Trophoblast cell (in vitro differentiated cells and primary cell): ENCODE data around the gene XYLT1.

ENCODE experiments used
- DNase-seq, 2 donors: peaks; one replicate each; pipeline ENCODE4 v3.0.0-alpha.2; 2016
- H2AFZ ChIP-seq: 2 replicates; pipeline ENCODE4 v1.6.1; 2013; ENCODE audit warnings: low read length, moderate library complexity, mild to moderate bottlenecking; ENCODE audit not compliant: insufficient read depth, poor library complexity
- H2AK5ac ChIP-seq: 2 replicates; pipeline ENCODE4 v1.6.1; 2013; ENCODE audit warnings: mild to moderate bottlenecking, low read length
- H2BK120ac ChIP-seq: 2 replicates; pipeline ENCODE4 v1.6.1; 2013; ENCODE audit warnings: low read length, mild to moderate bottlenecking, moderate library complexity; ENCODE audit not compliant: insufficient read depth, poor library complexity
- H2BK12ac ChIP-seq: 2 replicates; pipeline ENCODE4 v1.6.1; 2013; ENCODE audit warnings: mild to moderate bottlenecking, low read length, moderate library complexity
- H2BK5ac ChIP-seq: 2 replicates; pipeline ENCODE4 v1.6.1; 2013; ENCODE audit warnings: low read length, low read depth, moderate library complexity, mild to moderate bottlenecking; ENCODE audit not compliant: poor library complexity
- H3K14ac ChIP-seq: 2 replicates; pipeline ENCODE4 v1.6.1; 2013; ENCODE audit warnings: mild to moderate bottlenecking, low read length
- H3K18ac ChIP-seq: 2 replicates; pipeline ENCODE4 v1.6.1; 2013; ENCODE audit warnings: mild to moderate bottlenecking, low read length
- H3K23ac ChIP-seq: 2 replicates; pipeline ENCODE4 v1.6.1; 2013; ENCODE audit warnings: low read length
- H3K27ac ChIP-seq: 2 replicates; pipeline ENCODE4 v1.5.1; 2013; ENCODE audit warnings: low read depth, mild to moderate bottlenecking, inconsistent platforms, low read length, moderate library complexity
- H3K27me3 ChIP-seq: 2 replicates; pipeline ENCODE4 v1.6.1; 2013; ENCODE audit warnings: inconsistent platforms, mild to moderate bottlenecking, low read length, moderate library complexity; ENCODE audit not compliant: insufficient read depth
- H3K36me3 ChIP-seq, 2 experiments: 1 replicate in 1 of 2; 2 replicates in 1 of 2; pipeline ENCODE4 v1.6.1; 2013; ENCODE audit warnings: low read length in 2 of 2, mild to moderate bottlenecking in 2 of 2, moderate library complexity in 1 of 2; ENCODE audit not compliant: insufficient read depth in 2 of 2, control insufficient read depth in 1 of 2
- H3K4ac ChIP-seq: 2 replicates; pipeline ENCODE4 v1.6.1; 2013; ENCODE audit warnings: low read depth, mild to moderate bottlenecking, low read length, moderate library complexity
- H3K4me1 ChIP-seq, 2 experiments: 1 replicate in 1 of 2; 2 replicates in 1 of 2; pipeline ENCODE4 v1.6.1; 2013; ENCODE audit warnings: low read length in 2 of 2, mild to moderate bottlenecking in 2 of 2, moderate library complexity in 1 of 2; ENCODE audit not compliant: insufficient read depth in 2 of 2, control insufficient read depth in 1 of 2
- H3K4me2 ChIP-seq: 2 replicates; pipeline ENCODE4 v1.6.1; 2013; ENCODE audit warnings: inconsistent platforms, mild to moderate bottlenecking, low read length, moderate library complexity
- H3K4me3 ChIP-seq: 2 replicates; pipeline ENCODE4 v1.5.1; 2013; ENCODE audit warnings: mild to moderate bottlenecking, low read depth, low read length, inconsistent platforms
- H3K79me1 ChIP-seq: one replicate; pipeline ENCODE4 v1.6.1; 2013; ENCODE audit warnings: low read length
- H3K79me2 ChIP-seq: 2 replicates; pipeline ENCODE4 v1.6.1; 2013; ENCODE audit warnings: low read length, mild to moderate bottlenecking; ENCODE audit not compliant: control insufficient read depth, insufficient read depth, poor library complexity
- H3K9ac ChIP-seq: 2 replicates; pipeline ENCODE4 v1.6.1; 2013; ENCODE audit warnings: mild to moderate bottlenecking, low read length
- H3K9me3 ChIP-seq: 2 replicates; pipeline ENCODE4 v1.6.1; 2013; ENCODE audit warnings: low read depth, mild to moderate bottlenecking, control low read depth, inconsistent platforms, low read length; ENCODE audit not compliant: insufficient read depth
- H4K12ac ChIP-seq: 2 replicates; pipeline ENCODE4 v1.6.1; 2013; ENCODE audit warnings: low read depth, mild to moderate bottlenecking, low read length, moderate library complexity
- H4K8ac ChIP-seq: 2 replicates; pipeline ENCODE4 v1.6.1; 2013; ENCODE audit warnings: low read depth, mild to moderate bottlenecking, low read length, moderate library complexity
- H4K91ac ChIP-seq: one replicate; pipeline ENCODE4 v1.6.1; 2013; ENCODE audit warnings: low read depth, mild to moderate bottlenecking, low read length, moderate library complexity
- WGBS: extraction: QIAGEN DNeasy Blood & Tissue Kit; methylation state at CpG from one replicate; pipeline ENCODE4 v1.1.7; 2013; ENCODE audit warnings: missing lambda C conversion rate; ENCODE audit not compliant: insufficient read length, insufficient coverage; ENCODE audit errors: extremely low coverage; 5-methylcytosine and 5-hydroxymethylcytosine counted together

The XYLT1 gene

DNA sequence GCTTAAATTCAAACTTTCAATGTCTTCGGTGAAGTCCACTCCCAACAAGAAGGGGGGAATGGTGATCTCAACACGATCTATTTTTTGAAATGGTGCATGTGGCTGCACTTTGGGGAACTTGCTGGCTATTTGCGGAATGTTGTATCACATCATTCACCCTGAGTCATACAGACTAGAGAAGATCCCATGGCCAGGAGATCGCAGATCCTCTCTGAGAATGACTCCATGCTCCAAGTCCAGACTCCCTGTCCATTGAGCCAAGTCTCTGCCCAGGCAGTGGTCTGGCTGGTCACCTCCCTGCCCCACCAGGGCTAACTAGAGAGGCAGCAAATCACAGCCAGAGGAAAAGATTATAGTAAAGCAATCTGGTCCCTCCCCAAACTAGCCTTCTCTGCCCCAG is 120.6 kb downstream of the XYLT1 start:
- H3K18ac ChIP-seq, result no peak overlapping the region

DNA sequence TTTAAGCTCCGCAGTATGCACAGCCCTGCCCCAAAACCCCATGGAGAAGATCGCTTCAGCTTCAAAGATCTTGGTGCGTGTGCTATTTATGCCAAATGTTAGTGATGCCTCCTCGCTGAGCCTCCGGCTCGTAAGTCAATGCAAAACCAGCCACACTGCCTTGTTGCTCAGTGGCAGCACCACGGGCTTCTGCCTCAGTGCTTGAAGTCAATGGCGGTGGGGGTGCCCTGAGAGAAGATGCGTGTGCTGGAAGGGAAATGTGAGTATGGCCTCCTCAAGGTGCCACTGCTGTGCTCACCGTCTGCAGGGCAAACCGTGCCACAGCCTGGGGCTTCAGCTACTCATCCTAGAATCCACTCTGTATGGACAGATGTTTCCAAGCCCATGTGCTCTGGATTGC is 121.9 kb downstream of the XYLT1 start:
- Histone ChIP-seq H4K8ac (no peak overlapping the region), H3K4ac (no peak overlapping the region), H3K79me2 (no peaks in the 10 kb centered on the region), H3K27me3 (no peaks in the 10 kb centered on the region), H3K4me3 (no peak overlapping the region), H3K36me3 (no peaks in the 10 kb centered on the region), H4K91ac (no peak overlapping the region), H2BK5ac (no peak overlapping the region), H3K14ac (no peak overlapping the region), H2BK120ac (no peak overlapping the region), H3K4me1 (peaks cover 0 to 2% of the 10 kb centered on the region in 2 experiments), H3K9me3 (peaks cover 2% of the 10 kb centered on the region), H2AFZ (no peak overlapping the region), H4K12ac (no peak overlapping the region), H3K18ac (no peak overlapping the region), H3K27ac (no peak overlapping the region), H3K4me2 (no peak overlapping the region), H2BK12ac (no peak overlapping the region), H2AK5ac (no peak overlapping the region), H3K23ac (no peak overlapping the region), H3K9ac (no peak overlapping the region), H3K79me1 (no peaks in the 10 kb centered on the region)
- no CpG with 5 or more reads among the region's 11 CpGs for WGBS
- no peak for DNase-seq

More for the DNA sequence above, 120.6 kb downstream of the XYLT1 start:
- H3K27ac ChIP-seq, result no peak overlapping the region
- no peaks in the 10 kb centered on the region for H3K79me2 ChIP-seq
- no peaks in the 10 kb centered on the region for H3K36me3 ChIP-seq
- no peak overlapping the region for H3K4ac ChIP-seq
- H4K8ac ChIP-seq, result no peak overlapping the region
- H3K4me3 ChIP-seq, result no peak overlapping the region
- H3K4me1 ChIP-seq, result peaks cover 0 to under 1% of the 10 kb centered on the region in 2 experiments
- peaks cover 2% of the 10 kb centered on the region for H3K9me3 ChIP-seq
- H4K12ac ChIP-seq, result no peak overlapping the region
- H3K14ac ChIP-seq, result no peak overlapping the region
- no peak overlapping the region for H4K91ac ChIP-seq
- DNase-seq, result peak in 1 of 2 donors; percentile 32
- no peak overlapping the region for H2AFZ ChIP-seq
- no peak overlapping the region for H2BK12ac ChIP-seq
- H3K27me3 ChIP-seq, result no peaks in the 10 kb centered on the region
- no peak overlapping the region for H3K4me2 ChIP-seq
- H3K79me1 ChIP-seq, result no peaks in the 10 kb centered on the region
- WGBS, result no CpG with 5 or more reads among the region's 4 CpGs
- H3K23ac ChIP-seq, result no peak overlapping the region
- no peak overlapping the region for H2BK120ac ChIP-seq
- no peak overlapping the region for H2AK5ac ChIP-seq
- no peak overlapping the region for H2BK5ac ChIP-seq
- H3K9ac ChIP-seq, result no peak overlapping the region

DNA sequence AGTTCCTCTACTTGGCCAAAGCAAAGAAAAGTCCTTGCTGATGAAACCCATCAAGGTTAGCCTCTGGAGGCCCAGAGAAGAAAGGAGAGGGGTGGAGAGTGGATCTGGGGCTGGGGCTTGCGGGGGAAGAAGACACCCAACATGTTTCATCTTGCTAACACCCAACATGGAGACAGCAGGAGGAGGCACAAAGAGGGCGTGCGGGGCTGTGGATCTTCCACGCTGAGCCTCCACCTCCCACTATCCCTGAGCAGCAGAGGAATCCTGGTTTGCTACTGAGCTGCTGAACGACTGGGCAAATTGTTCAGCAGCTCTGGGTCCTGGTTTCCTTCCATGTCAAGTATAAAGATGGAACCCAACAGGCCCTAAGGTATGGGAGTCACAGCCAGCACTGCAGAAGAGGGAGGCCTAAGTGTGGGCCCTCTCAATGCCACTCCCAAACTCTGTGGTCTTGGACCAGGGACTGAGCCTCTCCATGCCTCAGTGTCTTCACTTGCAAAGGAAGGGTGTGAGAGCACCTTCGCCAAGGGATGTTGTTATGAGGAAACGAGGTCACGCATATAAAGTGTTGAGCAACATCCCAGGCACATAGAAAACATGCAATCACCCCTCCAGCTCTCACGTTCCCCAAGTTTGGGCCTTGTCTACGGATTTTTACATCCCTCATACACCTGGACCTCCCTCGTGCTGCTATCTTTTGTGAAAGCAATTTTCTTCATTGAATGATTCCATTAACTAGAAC is 122.5 kb downstream of the XYLT1 start:
- H4K8ac ChIP-seq, result no peak overlapping the region
- H2BK120ac ChIP-seq, result no peak overlapping the region
- H3K79me2 ChIP-seq, result no peaks in the 10 kb centered on the region
- H3K9me3 ChIP-seq, result peaks cover 2% of the 10 kb centered on the region
- DNase-seq, result no peak
- no peak overlapping the region for H3K4ac ChIP-seq
- no peak overlapping the region for H2BK12ac ChIP-seq
- H2AK5ac ChIP-seq, result no peak overlapping the region
- H3K4me1 ChIP-seq, result peaks cover 0 to 2% of the 10 kb centered on the region in 2 experiments
- H3K23ac ChIP-seq, result no peak overlapping the region
- H3K4me3 ChIP-seq, result no peak overlapping the region
- H3K36me3 ChIP-seq, result no peaks in the 10 kb centered on the region
- no peak overlapping the region for H3K9ac ChIP-seq
- H3K4me2 ChIP-seq, result no peak overlapping the region
- H4K12ac ChIP-seq, result no peak overlapping the region
- no peak overlapping the region for H3K18ac ChIP-seq
- H4K91ac ChIP-seq, result no peak overlapping the region
- H2BK5ac ChIP-seq, result no peak overlapping the region
- no peaks in the 10 kb centered on the region for H3K27me3 ChIP-seq
- H3K14ac ChIP-seq, result no peak overlapping the region
- no peak overlapping the region for H3K27ac ChIP-seq
- no CpG with 5 or more reads among the region's 11 CpGs for WGBS
- no peaks in the 10 kb centered on the region for H3K79me1 ChIP-seq
- H2AFZ ChIP-seq, result no peak overlapping the region

DNA sequence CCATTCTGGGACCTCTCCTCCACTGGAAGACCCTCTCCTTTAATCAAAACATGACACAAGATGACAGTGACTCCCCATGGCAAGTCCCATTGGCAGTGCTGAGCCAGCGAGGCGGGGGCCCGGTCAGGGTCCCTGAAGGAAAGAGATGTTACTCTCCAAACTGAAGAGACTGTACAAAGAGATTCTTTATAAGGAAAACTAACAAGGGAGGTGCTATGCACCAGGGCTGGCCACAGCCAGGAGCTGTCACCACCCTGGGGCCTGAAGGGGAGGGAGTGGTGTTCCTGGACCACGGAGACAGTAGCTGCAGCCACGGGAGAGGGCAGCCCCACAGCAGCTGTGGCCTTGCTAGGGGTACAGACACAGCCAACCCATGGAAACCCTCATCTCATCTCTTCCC is 123.1 kb downstream of the XYLT1 start:
- WGBS, result no CpG with 5 or more reads among the region's 5 CpGs
- peaks cover 0 to 2% of the 10 kb centered on the region in 2 experiments for H3K4me1 ChIP-seq
- H2AFZ ChIP-seq, result no peak overlapping the region
- no peaks in the 10 kb centered on the region for H3K79me1 ChIP-seq
- H3K4ac ChIP-seq, result no peak overlapping the region
- no peak overlapping the region for H3K9ac ChIP-seq
- no peak overlapping the region for H3K23ac ChIP-seq
- no peak for DNase-seq
- no peak overlapping the region for H2BK12ac ChIP-seq
- H3K36me3 ChIP-seq, result no peaks in the 10 kb centered on the region
- H3K27ac ChIP-seq, result no peak overlapping the region
- H3K14ac ChIP-seq, result no peak overlapping the region
- H2BK120ac ChIP-seq, result no peak overlapping the region
- H3K27me3 ChIP-seq, result no peaks in the 10 kb centered on the region
- H2BK5ac ChIP-seq, result no peak overlapping the region
- H2AK5ac ChIP-seq, result no peak overlapping the region
- no peaks in the 10 kb centered on the region for H3K79me2 ChIP-seq
- H3K4me2 ChIP-seq, result no peak overlapping the region
- no peak overlapping the region for H3K18ac ChIP-seq
- no peak overlapping the region for H4K91ac ChIP-seq
- H4K12ac ChIP-seq, result no peak overlapping the region
- no peak overlapping the region for H4K8ac ChIP-seq
- H3K4me3 ChIP-seq, result no peak overlapping the region
- peaks cover 2% of the 10 kb centered on the region for H3K9me3 ChIP-seq
